Suprapubic skin (tissue), 3 donors: ENCODE results near the gene LDHAL6B.

Experiments used
- EP300 ChIP-seq: sonication (generic); formaldehyde crosslinking; IDR thresholded peaks from one replicate; pipeline ENCODE4 v1.6.1; 2017; ENCODE audit warnings: antibody characterized with exemption
- TF ChIP-seq, protein P1 (sequence below), 2 donors: fragments of 200-600 bp in 1 of 2; fragments of 450-650 bp in 1 of 2; sonication (generic) in 1 of 2; IDR thresholded peaks; one replicate each; pipeline ENCODE4 v1.5.1; 2016 to 2019; ENCODE audit warnings: antibody characterized with exemption in 2 of 2, mild to moderate bottlenecking in 1 of 2, moderate library complexity in 1 of 2

DNA sequence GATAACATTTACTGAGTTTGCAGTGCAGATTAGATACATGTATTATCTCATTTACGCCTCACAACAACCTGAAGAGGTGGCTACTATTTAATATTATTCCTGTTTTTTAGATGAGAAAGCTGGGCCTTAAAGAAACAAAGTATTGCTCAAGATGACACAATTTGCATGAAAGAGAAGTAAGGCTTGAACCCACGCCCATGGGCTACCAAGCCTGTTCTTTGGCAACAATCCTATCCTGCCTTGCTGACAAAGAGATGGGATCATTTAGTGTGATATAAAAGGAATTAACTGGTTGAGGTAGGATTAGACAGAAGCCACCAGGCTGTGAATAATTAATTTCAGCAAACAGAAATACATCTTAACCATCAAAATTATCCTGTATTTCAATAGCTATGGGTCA is 9.2 kb upstream of the LDHAL6B start:
- TF ChIP-seq, protein P1, sequence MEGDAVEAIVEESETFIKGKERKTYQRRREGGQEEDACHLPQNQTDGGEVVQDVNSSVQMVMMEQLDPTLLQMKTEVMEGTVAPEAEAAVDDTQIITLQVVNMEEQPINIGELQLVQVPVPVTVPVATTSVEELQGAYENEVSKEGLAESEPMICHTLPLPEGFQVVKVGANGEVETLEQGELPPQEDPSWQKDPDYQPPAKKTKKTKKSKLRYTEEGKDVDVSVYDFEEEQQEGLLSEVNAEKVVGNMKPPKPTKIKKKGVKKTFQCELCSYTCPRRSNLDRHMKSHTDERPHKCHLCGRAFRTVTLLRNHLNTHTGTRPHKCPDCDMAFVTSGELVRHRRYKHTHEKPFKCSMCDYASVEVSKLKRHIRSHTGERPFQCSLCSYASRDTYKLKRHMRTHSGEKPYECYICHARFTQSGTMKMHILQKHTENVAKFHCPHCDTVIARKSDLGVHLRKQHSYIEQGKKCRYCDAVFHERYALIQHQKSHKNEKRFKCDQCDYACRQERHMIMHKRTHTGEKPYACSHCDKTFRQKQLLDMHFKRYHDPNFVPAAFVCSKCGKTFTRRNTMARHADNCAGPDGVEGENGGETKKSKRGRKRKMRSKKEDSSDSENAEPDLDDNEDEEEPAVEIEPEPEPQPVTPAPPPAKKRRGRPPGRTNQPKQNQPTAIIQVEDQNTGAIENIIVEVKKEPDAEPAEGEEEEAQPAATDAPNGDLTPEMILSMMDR (IDR thresholded peaks at IDR 0.05) = no peak
- no peak for TF ChIP-seq EP300
